Fibroblast of lung (primary cell): ENCODE measurements around the gene CFH. TPM values are rescaled to one million over a fixed set of nuclear protein-coding genes. Genes with fewer than 3 reads are reported as not detected.

Experiments
- DNase-seq, 2 donors: peaks; one replicate each; pipeline versions ENCODE4 v3.0.0 to v3.0.0-alpha.2; 2010; ENCODE audit warnings: low read depth in 2 of 2
- H2AFZ ChIP-seq: 2 replicates; pipeline ENCODE4 v1.5.1; 2012; ENCODE audit warnings: low read length, control low read depth, inconsistent platforms
- H3K27ac ChIP-seq: 2 replicates; pipeline ENCODE4 v1.5.1; 2011; ENCODE audit warnings: low read length, control low read depth; ENCODE audit not compliant: insufficient read depth
- H3K27me3 ChIP-seq: 2 replicates; pipeline ENCODE4 v1.5.1; 2011; ENCODE audit warnings: mild to moderate bottlenecking, low read length; ENCODE audit not compliant: control insufficient read depth, insufficient read depth
- H3K36me3 ChIP-seq: 2 replicates; pipeline ENCODE4 v1.5.1; 2011; ENCODE audit warnings: low read length; ENCODE audit not compliant: control insufficient read depth, insufficient read depth
- H3K4me1 ChIP-seq: 2 replicates; pipeline ENCODE4 v1.5.1; 2011; ENCODE audit warnings: low read length; ENCODE audit not compliant: control insufficient read depth, insufficient read depth; ENCODE audit errors: extremely low read depth
- H3K4me2 ChIP-seq: 2 replicates; pipeline ENCODE4 v1.5.1; 2011; ENCODE audit warnings: low read length, control low read depth; ENCODE audit not compliant: insufficient read depth; ENCODE audit errors: extremely low read depth
- H3K4me3 ChIP-seq, 4 experiments: fragments of 200-600 bp in 1 of 4; sonication (generic) in 1 of 4; replicated peaks in 1 of 4; 2 replicates each; pipeline ENCODE4 v1.5.1; 2011 to 2016; ENCODE audit warnings: low read length in 4 of 4, low read depth in 3 of 4, mild to moderate bottlenecking in 3 of 4, control low read depth in 2 of 4, inconsistent platforms in 1 of 4, mixed read lengths in 1 of 4; ENCODE audit not compliant: insufficient read depth in 1 of 4; ENCODE audit errors: control extremely low read depth in 1 of 4
- H3K79me2 ChIP-seq: 2 replicates; pipeline ENCODE4 v1.5.1; 2012; ENCODE audit warnings: mild to moderate bottlenecking, low read length, inconsistent platforms; ENCODE audit not compliant: control insufficient read depth, insufficient read depth
- H3K9ac ChIP-seq: 2 replicates; pipeline ENCODE4 v1.5.1; 2011; ENCODE audit warnings: mild to moderate bottlenecking, low read length, control low read depth; ENCODE audit not compliant: insufficient read depth
- H3K9me3 ChIP-seq: 2 replicates; pipeline ENCODE4 v1.5.1; 2012; ENCODE audit warnings: low read depth, low read length; ENCODE audit not compliant: control insufficient read depth, insufficient read depth
- H4K20me1 ChIP-seq: 2 replicates; pipeline ENCODE4 v1.5.1; 2011; ENCODE audit warnings: low read length; ENCODE audit not compliant: control insufficient read depth, insufficient read depth; ENCODE audit errors: extremely low read depth
- CTCF ChIP-seq, 2 donors: IDR thresholded peaks in 1 of 2; conservative IDR thresholded peaks in 1 of 2; 1 replicate in 1 of 2; 2 replicates in 1 of 2; pipeline ENCODE4 v1.5.1; 2011 to 2012; ENCODE audit warnings: low read length in 2 of 2, control low read depth in 1 of 2, inconsistent platforms in 1 of 2, low read depth in 1 of 2, mild to moderate bottlenecking in 1 of 2
- EZH2 ChIP-seq: IDR thresholded peaks from 2 replicates; pipeline ENCODE4 v1.5.1; 2012; ENCODE audit warnings: low read length, control low read depth, mild to moderate bottlenecking; ENCODE audit errors: missing control alignments
- polyA plus RNA-seq, 2 donors: library from polyadenylated mRNA; depleted of rRNA in 1 of 2; stranded (reverse) in 1 of 2; unstranded in 1 of 2; fragments of >200 nt; gene quantifications; 2 replicates each; pipeline ENCODE4 v1.2.1, GENCODE V29; 2011 to 2012; ENCODE audit warnings: missing spikeins in 1 of 2
- total RNA-seq: library from RNA; depleted of rRNA; stranded (reverse); fragments of >200 nt; gene quantifications from 2 replicates; pipeline ENCODE4 v1.2.1, GENCODE V29; 2014

CFH gene
- total and polyA plus RNA-seq, 2 donors (not counting 1 experiment from before 2014, with no cell fraction given): 83.0 to 237 TPM

GRCh38 chr1:196655494-196655893 is 3.7 kb downstream of the CFH start:
- no peak for DNase-seq
- Histone ChIP-seq H3K27ac (no peak overlapping the region), H3K4me2 (peak overlapping the region; percentile 40), H3K4me3 (no peak overlapping the region), H3K79me2 (no peaks in the 10 kb centered on the region), H4K20me1 (no peaks in the 10 kb centered on the region), H3K9me3 (no peaks in the 10 kb centered on the region), H2AFZ (peak overlapping the region; percentile 24), H3K36me3 (no peaks in the 10 kb centered on the region), H3K9ac (no peak overlapping the region), H3K4me1 (no peaks in the 10 kb centered on the region), H3K27me3 (no peaks in the 10 kb centered on the region)
- TF ChIP-seq CTCF (conservative IDR thresholded peaks at IDR 0.05 in 1 of 2, IDR thresholded peaks at IDR 0.05 in 1 of 2; ENCODE audit: low read depth in 1 of 2, low read length in 2 of 2): no peak
- TF ChIP-seq EZH2: no peak

GRCh38 chr1:196659471-196659870 is 7.6 kb downstream of the CFH start:
- no peak overlapping the region for H3K4me3 ChIP-seq
- no peaks in the 10 kb centered on the region for H3K9me3 ChIP-seq
- no peak for DNase-seq
- no peaks in the 10 kb centered on the region for H3K36me3 ChIP-seq
- TF ChIP-seq CTCF (conservative IDR thresholded peaks at IDR 0.05 in 1 of 2, IDR thresholded peaks at IDR 0.05 in 1 of 2; ENCODE audit: low read depth in 1 of 2, low read length in 2 of 2) (no peak), EZH2 (no peak)
- no peaks in the 10 kb centered on the region for H3K79me2 ChIP-seq
- no peak overlapping the region for H3K9ac ChIP-seq
- no peak overlapping the region for H2AFZ ChIP-seq
- no peaks in the 10 kb centered on the region for H4K20me1 ChIP-seq
- H3K27ac ChIP-seq: no peak overlapping the region
- H3K4me2 ChIP-seq: no peak overlapping the region
- no peaks in the 10 kb centered on the region for H3K27me3 ChIP-seq
- no peaks in the 10 kb centered on the region for H3K4me1 ChIP-seq

- Histone ChIP-seq H3K9me3 (no peaks in the 10 kb centered on the region), H3K4me2 (no peak overlapping the region)
Observed at GRCh38 chr1:196660272-196660671, 8.4 kb downstream of the CFH start.

More at GRCh38 chr1:196660272-196660671, 8.4 kb downstream of the CFH start:
- Histone ChIP-seq H4K20me1 (no peaks in the 10 kb centered on the region), H3K79me2 (no peaks in the 10 kb centered on the region), H3K27me3 (no peaks in the 10 kb centered on the region), H2AFZ (no peak overlapping the region), H3K36me3 (no peaks in the 10 kb centered on the region), H3K4me1 (no peaks in the 10 kb centered on the region), H3K27ac (no peak overlapping the region), H3K9ac (no peak overlapping the region), H3K4me3 (no peak overlapping the region)
- no peak for TF ChIP-seq EZH2
- no peak for TF ChIP-seq CTCF (conservative IDR thresholded peaks at IDR 0.05 in 1 of 2, IDR thresholded peaks at IDR 0.05 in 1 of 2; ENCODE audit: low read depth in 1 of 2, low read length in 2 of 2)
- DNase-seq: no peak
